COR-L47 (cell line): Measurements from ENCODE around the gene CLIP3.
"Not testable (repeated sequence)": the region's sequence is repeated elsewhere in the genome, so short reads cannot be mapped to it uniquely, and the experiment has no call there.

Experiments
- DNase-seq: peaks from one replicate; lab custom pipeline; 2025; lab: John Stamatoyannopoulos, UW

CLIP3 gene, protein sequence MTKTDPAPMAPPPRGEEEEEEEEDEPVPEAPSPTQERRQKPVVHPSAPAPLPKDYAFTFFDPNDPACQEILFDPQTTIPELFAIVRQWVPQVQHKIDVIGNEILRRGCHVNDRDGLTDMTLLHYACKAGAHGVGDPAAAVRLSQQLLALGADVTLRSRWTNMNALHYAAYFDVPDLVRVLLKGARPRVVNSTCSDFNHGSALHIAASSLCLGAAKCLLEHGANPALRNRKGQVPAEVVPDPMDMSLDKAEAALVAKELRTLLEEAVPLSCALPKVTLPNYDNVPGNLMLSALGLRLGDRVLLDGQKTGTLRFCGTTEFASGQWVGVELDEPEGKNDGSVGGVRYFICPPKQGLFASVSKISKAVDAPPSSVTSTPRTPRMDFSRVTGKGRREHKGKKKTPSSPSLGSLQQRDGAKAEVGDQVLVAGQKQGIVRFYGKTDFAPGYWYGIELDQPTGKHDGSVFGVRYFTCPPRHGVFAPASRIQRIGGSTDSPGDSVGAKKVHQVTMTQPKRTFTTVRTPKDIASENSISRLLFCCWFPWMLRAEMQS

DNA sequence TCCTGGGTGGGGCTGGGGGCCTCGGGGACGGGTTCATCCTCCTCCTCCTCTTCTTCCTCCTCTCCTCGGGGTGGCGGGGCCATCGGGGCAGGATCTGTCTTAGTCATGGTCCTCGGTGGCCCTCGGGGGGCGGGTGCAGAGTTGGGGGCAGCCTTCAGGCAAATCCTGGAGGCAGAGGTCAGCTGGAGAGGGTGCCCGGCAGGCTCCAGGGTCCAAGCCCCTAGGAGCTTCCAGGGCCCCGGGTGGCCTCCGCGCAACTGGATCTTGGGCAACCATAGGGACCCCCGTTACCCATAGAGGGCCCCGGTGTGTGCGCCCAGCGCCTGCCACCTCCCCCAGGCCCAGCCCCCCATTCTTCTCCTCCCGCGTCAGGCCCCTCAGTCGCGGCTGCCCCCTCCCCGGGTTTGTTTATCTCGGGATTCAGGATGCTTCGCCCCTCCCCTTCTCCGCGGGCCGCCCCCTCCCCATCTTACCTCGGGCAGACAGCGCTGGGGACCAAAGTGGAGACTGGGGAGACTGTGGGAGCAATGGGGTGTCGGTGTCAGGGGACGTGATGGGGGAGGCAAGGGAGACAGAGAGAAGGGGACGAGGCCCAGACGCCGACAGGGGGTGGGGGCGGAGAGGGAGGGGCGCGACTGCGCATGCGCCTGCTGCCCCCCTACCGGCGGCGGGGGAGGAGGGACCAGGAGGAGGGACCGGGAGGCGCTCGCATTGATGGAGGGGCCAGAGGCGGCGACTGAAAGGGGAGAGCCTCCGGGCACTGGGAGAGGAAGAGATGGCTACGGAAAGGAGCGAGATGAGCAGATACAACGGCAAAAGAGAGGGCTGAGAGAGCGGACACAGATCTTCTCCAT, at the start of gene CLIP3:
CLIP3 (minus strand) TSS at position 623 of the 854 bp plus-strand sequence; CDS start at position 107, 516 bp downstream.
- peak; percentile 63 for DNase-seq

GRCh38 chr19:36081894-36082293, 49.2 kb upstream of the CLIP3 start:
- DNase-seq: no peak

- DNase-seq: no peak
These were observed 48.7 kb upstream of the CLIP3 start for GRCh38 chr19:36081385-36081784.

DNA sequence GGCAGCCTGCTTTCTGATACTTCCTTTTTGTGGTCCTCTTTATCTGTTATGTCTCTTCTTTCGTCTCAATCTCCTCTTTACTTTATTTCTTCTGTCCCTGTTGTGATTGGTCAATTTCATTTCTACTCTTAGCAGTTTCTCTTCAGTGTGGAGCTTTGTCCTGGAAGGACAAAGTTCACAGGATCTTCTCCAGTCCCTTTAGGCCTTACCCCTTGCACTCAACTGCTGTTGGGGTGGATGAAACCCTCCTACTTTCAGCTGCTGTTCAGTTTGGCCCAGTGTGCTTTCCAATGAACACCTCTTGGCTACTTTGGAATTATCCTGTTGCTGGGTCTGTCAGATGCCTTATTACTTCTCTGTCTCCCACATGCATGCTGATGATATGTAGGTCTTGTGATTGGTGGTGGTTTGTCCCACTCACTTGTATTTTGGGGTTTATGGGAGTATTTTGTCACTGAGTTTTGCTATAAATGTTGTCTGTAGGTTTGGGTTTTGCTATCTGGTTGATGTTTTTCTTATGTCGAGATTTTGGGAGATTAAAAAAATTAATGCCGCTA, 46.8 kb upstream of the CLIP3 start:
- no peak for DNase-seq

GRCh38 chr19:36073121-36073876, 40.6 kb upstream of the CLIP3 start:
- no peak for DNase-seq

GRCh38 chr19:36072081-36072480, 39.4 kb upstream of the CLIP3 start:
- DNase-seq: no peak

- not testable (repeated sequence) for DNase-seq
These were observed 36.3 kb upstream of the CLIP3 start for GRCh38 chr19:36068810-36069499.

GRCh38 chr19:36067681-36068080, 35.0 kb upstream of the CLIP3 start:
- no peak for DNase-seq

GRCh38 chr19:36064826-36065225, 32.2 kb upstream of the CLIP3 start:
- no peak for DNase-seq

GRCh38 chr19:36061367-36061766, 28.7 kb upstream of the CLIP3 start:
- no peak for DNase-seq

DNA sequence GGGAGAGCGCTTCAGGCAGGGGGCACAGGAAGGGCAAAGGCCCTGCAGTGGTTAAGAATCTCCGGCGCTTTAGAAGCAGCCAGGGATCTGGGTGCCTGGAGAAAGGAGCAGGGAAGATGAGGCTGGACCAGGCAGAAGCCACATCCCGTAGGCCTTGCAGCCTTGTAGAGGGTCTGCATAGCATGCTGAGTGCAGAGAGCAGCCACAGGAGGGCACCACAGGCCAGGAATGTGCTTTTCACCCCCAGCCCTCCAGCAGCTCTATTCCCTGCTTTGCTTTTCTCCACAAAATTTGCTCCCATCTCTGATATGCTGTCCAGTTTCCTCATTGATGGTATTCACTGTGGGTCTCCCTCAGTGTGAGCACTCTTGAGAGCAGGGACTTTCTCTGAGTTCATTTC, 27.8 kb upstream of the CLIP3 start:
- no peak for DNase-seq

- DNase-seq: no peak
These were observed 26.7 kb upstream of the CLIP3 start for GRCh38 chr19:36059180-36059910.

- DNase-seq: no peak
These were observed 26.0 kb upstream of the CLIP3 start for GRCh38 chr19:36058481-36059179.

DNA sequence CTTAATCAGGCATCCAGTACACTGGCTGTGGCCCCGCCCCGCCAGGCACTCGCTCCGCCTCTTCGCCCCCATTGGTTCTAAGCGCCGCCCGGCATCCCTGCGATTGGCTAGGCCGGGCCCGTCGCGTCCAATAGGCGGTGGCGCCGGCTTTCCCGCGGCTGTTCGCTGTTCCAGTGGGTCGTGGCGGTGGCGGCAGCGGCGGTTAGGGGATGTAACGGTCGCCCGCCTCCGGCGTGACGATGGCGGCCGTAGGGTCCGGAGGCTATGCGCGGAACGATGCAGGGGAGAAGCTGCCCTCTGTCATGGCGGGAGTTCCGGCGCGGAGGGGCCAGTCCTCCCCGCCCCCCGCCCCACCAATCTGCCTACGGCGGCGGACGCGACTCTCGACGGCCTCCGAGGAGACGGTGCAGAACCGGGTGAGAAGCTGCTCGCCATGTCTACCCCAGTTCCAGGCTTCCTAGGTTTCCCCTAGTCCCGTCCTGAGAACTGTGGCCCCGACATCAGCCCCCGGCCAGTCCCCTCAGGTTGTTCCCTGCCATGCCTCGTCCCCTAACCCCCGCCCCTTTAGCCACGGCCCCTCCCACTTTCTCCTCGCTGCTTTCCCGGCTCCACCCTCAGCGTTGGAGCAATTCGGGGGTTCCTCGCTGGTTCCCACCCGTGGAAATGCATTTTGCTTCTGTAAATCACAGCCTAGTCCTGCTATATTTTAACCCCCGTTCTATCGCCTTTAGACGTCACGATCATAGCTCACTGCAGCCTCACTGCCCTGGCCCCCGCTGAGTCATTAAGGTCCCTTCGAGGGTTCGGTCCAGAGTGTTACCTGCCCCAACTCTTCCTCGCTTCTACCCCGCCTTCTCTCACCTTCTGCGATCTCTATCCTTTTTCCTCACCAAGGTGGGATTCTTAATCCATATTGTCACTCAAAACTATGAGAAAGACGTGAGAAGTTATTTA, 22.3 kb upstream of the CLIP3 start, which contains the start of gene WDR62:
WDR62 (plus strand) TSS at position 165 of the 954 bp plus-strand sequence; CDS start at position 240, 75 bp downstream.
- DNase-seq: peak; percentile 98

DNA sequence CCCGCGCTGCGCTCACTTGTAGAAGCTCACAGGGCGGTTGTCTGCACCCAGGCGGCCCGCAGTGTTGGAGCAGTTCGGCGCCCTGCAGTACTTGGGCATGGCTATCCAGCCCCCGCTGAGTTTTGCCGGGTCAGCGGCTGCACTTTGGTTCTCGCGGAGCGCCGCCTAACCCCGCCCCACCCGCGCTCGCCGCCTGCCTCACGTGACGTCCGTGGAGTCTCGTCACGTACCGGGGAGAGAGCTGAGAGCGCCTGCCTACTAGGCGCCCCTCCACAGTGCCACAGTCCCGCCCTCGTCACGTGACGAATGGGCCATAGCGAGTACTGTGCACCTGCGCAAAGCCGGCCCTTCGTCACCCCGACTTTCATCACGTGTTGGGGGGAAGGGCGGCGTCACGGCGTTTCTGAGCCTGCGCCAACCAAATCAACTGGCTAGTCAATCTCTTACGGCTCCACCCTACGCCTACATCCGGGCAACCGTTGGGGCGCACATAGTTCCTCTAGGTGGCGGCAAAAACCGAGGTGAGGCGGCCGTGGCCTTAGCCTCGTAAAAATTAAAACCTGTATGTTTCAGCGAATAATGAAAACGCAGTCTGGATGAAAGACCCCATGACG, 21.6 kb upstream of the CLIP3 start, which contains the start of gene THAP8:
THAP8 (minus strand) TSS at position 167 of the 614 bp plus-strand sequence; CDS start at position 99, 68 bp downstream.
- peak; percentile 99 for DNase-seq

GRCh38 chr19:36051637-36052036, 19.0 kb upstream of the CLIP3 start:
- DNase-seq: peak; percentile 19

- peak; percentile 59 for DNase-seq
These were observed 18.6 kb upstream of the CLIP3 start for GRCh38 chr19:36051236-36051635.
